HepG2 (cell line): ENCODE measurements around the gene ERC1. TPM values are rescaled to one million over a fixed set of nuclear protein-coding genes. Genes with fewer than 3 reads are reported as not detected.

Experiments
- ATAC-seq: fragments of 200-7000 bp; cut with Tn5 transposase; 3 replicates; pipeline ENCODE4 v1.9.1; 2020; ENCODE audit warnings: mild to moderate bottlenecking, moderate library complexity
- BruUV-seq: library from RNA; stranded (reverse); fragments of 400-500 nt; replicated peaks from 2 replicates; lab custom pipeline; 2021; lab: Mats Ljungman, UMichigan
- CTCF ChIA-PET: fragments of 300-600 bp; formaldehyde crosslinking; extraction: SDS; loops from one replicate; lab custom pipeline; 2021; ENCODE audit warnings: low total read pairs, inconsistent platforms, low intra/inter-chr PET ratio; lab: Yijun Ruan, JAX
- POLR2A ChIA-PET: fragments of 350-600 bp; sonication (Branson Sonifier 250); formaldehyde crosslinking; loops from one replicate; lab custom pipeline; 2020; ENCODE audit warnings: antibody characterized with exemption, inconsistent platforms; lab: Yijun Ruan, JAX
- DNase-seq: peaks from one replicate; pipeline ENCODE4 v3.0.0-alpha.2; 2015; ENCODE audit warnings: low spot score
- FAIRE-seq: peaks from 3 replicates; lab custom pipeline; 2011; peaks lifted over from hg19 to GRCh38; lab: Jason Lieb, UNC
- H2AFZ ChIP-seq: one replicate; pipeline ENCODE4 v1.6.1; 2011; ENCODE audit warnings: low read length, inconsistent platforms
- H3K27ac ChIP-seq: fragments of 300-600 bp; 3 replicates; pipeline ENCODE4 v1.8.0; 2011; ENCODE audit warnings: mixed run types, mild to moderate bottlenecking, mixed read lengths, low read length, inconsistent platforms; ENCODE audit not compliant: insufficient read depth; ENCODE audit errors: extremely low read length
- H3K27me3 ChIP-seq, 2 experiments: fragments of 200-600 bp in 1 of 2; 2 replicates in 1 of 2; 3 replicates in 1 of 2; pipeline versions ENCODE4 v1.6.0 to v1.8.0; 2011; ENCODE audit warnings: low read length in 2 of 2, mild to moderate bottlenecking in 2 of 2, moderate library complexity in 2 of 2, inconsistent platforms in 1 of 2; ENCODE audit not compliant: insufficient read depth in 2 of 2, control insufficient read depth in 1 of 2
- H3K36me3 ChIP-seq, 2 experiments: fragments of 200-600 bp in 1 of 2; replicated peaks in 1 of 2; 2 replicates in 1 of 2; 3 replicates in 1 of 2; pipeline versions ENCODE4 v1.5.1 to v1.8.0; 2011; ENCODE audit warnings: low read length in 2 of 2, inconsistent platforms in 1 of 2; ENCODE audit not compliant: insufficient read depth in 2 of 2, control insufficient read depth in 1 of 2
- H3K4me1 ChIP-seq: 2 replicates; pipeline ENCODE4 v1.5.1; 2012; ENCODE audit warnings: low read length, inconsistent platforms; ENCODE audit not compliant: insufficient read depth
- H3K4me2 ChIP-seq: 2 replicates; pipeline ENCODE4 v1.6.0; 2011; ENCODE audit warnings: low read depth, low read length, inconsistent platforms
- H3K4me3 ChIP-seq, 3 experiments: fragments of 200-600 bp in 1 of 3; sonication (generic), shearing (Covaris generic) in 1 of 3; replicated peaks in 1 of 3; 2 replicates each; pipeline ENCODE4 v1.5.1; 2011 to 2016; ENCODE audit warnings: low read length in 3 of 3, inconsistent platforms in 2 of 3, low read depth in 2 of 3, mild to moderate bottlenecking in 2 of 3, control low read depth in 1 of 3, mixed read lengths in 1 of 3; ENCODE audit not compliant: insufficient read depth in 1 of 3
- H3K79me2 ChIP-seq: one replicate; pipeline ENCODE4 v1.6.1; 2011; ENCODE audit warnings: low read length, inconsistent platforms; ENCODE audit not compliant: insufficient read depth
- H3K9ac ChIP-seq: 2 replicates; pipeline ENCODE4 v1.6.0; 2011; ENCODE audit warnings: mild to moderate bottlenecking, low read depth, low read length, inconsistent platforms; ENCODE audit not compliant: insufficient read depth
- H3K9me3 ChIP-seq: 2 replicates; pipeline ENCODE4 v1.5.1; 2012; ENCODE audit warnings: mild to moderate bottlenecking, low read length
- H4K20me1 ChIP-seq: 2 replicates; pipeline ENCODE4 v1.6.0; 2011; ENCODE audit warnings: inconsistent platforms, mild to moderate bottlenecking, low read length, moderate library complexity; ENCODE audit not compliant: insufficient read depth
- HMGXB4 ChIP-seq, 2 experiments: sonication (generic) in 1 of 2; formaldehyde crosslinking in 1 of 2; IDR thresholded peaks; 2 replicates each; pipeline versions ENCODE4 v1.4.0 to v1.6.1; 2018 to 2020; ENCODE audit warnings: missing genetic modification reagents in 2 of 2, borderline replicate concordance in 1 of 2, low read depth in 1 of 2, mild to moderate bottlenecking in 1 of 2, missing biosample characterization in 1 of 2
- PRMT3 ChIP-seq: sonication (generic); formaldehyde crosslinking; IDR thresholded peaks from 2 replicates; pipeline ENCODE4 v1.8.1; 2022; ENCODE audit warnings: low read depth, mild to moderate bottlenecking, moderate library complexity, missing genetic modification reagents, borderline replicate concordance
- TSC22D2 ChIP-seq: sonication (generic); formaldehyde crosslinking; IDR thresholded peaks from 2 replicates; pipeline ENCODE4 v1.5.1; 2020; ENCODE audit warnings: missing genetic modification reagents, mild to moderate bottlenecking, borderline replicate concordance
- ZNF235 ChIP-seq: sonication (generic); formaldehyde crosslinking; IDR thresholded peaks from 2 replicates; pipeline ENCODE4 v1.8.1; 2023; ENCODE audit warnings: mild to moderate bottlenecking, missing genetic modification reagents, borderline replicate concordance
- WGBS: methylation state at CpG from one replicate; pipeline ENCODE4 v1.1.6; 2017; ENCODE audit warnings: low lambda C conversion rate; 5-methylcytosine and 5-hydroxymethylcytosine counted together
- in situ Hi-C: cut with HindIII; loops from 2 replicates; pipeline ENCODE4 v1.10.0; 2017; ENCODE audit warnings: low pct_unique_long_range_greater_than_20kb; ENCODE audit not compliant: extremely low pct_ligation_motif_present
- intact Hi-C: fragments of 100-400 bp; cut with micrococcal nuclease; formaldehyde crosslinking; loops from one replicate; pipeline ENCODE4 v1.10.0; 2022; ENCODE audit not compliant: unreplicated experiment
- polyA plus RNA-seq, 8 experiments: library from polyadenylated mRNA; depleted of rRNA in 3 of 8; stranded (reverse) in 7 of 8; unstranded in 1 of 8; fragments of >200 nt; fragmentation: Illumina TruSeq in 4 of 8; extraction: Trizol in 4 of 8; gene quantifications; 2 replicates each; pipeline versions ENCODE4 v1.2.1 to v1.2.3, GENCODE V29; 2011 to 2016; ENCODE audit warnings: low read depth in 4 of 8, missing spikeins in 1 of 8, mixed read lengths in 1 of 8; ENCODE audit not compliant: insufficient read depth in 1 of 8
- total RNA-seq, 5 experiments: library from RNA; depleted of rRNA; stranded (reverse); fragments of >200 nt; fragmentation: Illumina TruSeq; extraction: Trizol; gene quantifications; 2 replicates each; pipeline ENCODE4 v1.2.3, GENCODE V29; 2016; ENCODE audit warnings: low read depth in 1 of 5
- TF ChIP-seq, protein P1 (sequence below): IDR thresholded peaks from 2 replicates; pipeline ENCODE4 v1.4.0; 2020; ENCODE audit warnings: mild to moderate bottlenecking, missing genetic modification reagents
- TF ChIP-seq, protein P2 (sequence below): sonication (generic); formaldehyde crosslinking; IDR thresholded peaks from 2 replicates; pipeline ENCODE4 v1.5.0; 2020; ENCODE audit warnings: mild to moderate bottlenecking, missing genetic modification reagents, borderline replicate concordance
- TF ChIP-seq, protein P3 (sequence below): sonication (generic); formaldehyde crosslinking; IDR thresholded peaks from 2 replicates; pipeline ENCODE4 v1.4.0; 2020; ENCODE audit warnings: missing genetic modification reagents, low read depth, mild to moderate bottlenecking, borderline replicate concordance

Gene ERC1
- total and polyA plus RNA-seq, 2 of the 13 experiments (the other 11 are each of a cell fraction or from before 2014, with no cell fraction given): 6.1 to 12.4 TPM

GRCh38 chr12:1030779-1031178 is 39.8 kb downstream of the ERC1 start:
- H2AFZ ChIP-seq: no peak overlapping the region
- no peaks in the 10 kb centered on the region for H3K4me1 ChIP-seq
- no peaks in the 10 kb centered on the region for H4K20me1 ChIP-seq
- H3K9me3 ChIP-seq: no peaks in the 10 kb centered on the region
- ChIA-PET POLR2A (no interaction called here), CTCF (no interaction called here)
- no TSS peak for BruUV-seq
- 86% methylated on average over 3 of the region's 3 CpGs for WGBS
- intact Hi-C loops (no loop called here), in situ Hi-C loops (no loop called here)
- no peak for DNase-seq
- H3K4me3 ChIP-seq: no peak overlapping the region
- no peaks in the 10 kb centered on the region for H3K27me3 ChIP-seq
- FAIRE-seq: no peak
- no peak overlapping the region for H3K9ac ChIP-seq
- peaks cover 3 to 19% of the 10 kb centered on the region in 2 experiments; a peak in 4 of 5 replicates for H3K36me3 ChIP-seq
- ATAC-seq: no peak
- no peaks in the 10 kb centered on the region for H3K79me2 ChIP-seq
- H3K4me2 ChIP-seq: no peak overlapping the region
- no peak overlapping the region for H3K27ac ChIP-seq
- TF ChIP-seq TSC22D2 (CRISPR knock-in tag) (no peak), ZNF235 (no peak), HMGXB4 (CRISPR knock-in tag; IDR thresholded peaks at IDR 0.05; ENCODE audit: borderline replicate concordance in 1 of 2, low read depth in 1 of 2) (no peak), PRMT3 (CRISPR knock-in tag) (no peak)
- TF ChIP-seq, protein P1, sequence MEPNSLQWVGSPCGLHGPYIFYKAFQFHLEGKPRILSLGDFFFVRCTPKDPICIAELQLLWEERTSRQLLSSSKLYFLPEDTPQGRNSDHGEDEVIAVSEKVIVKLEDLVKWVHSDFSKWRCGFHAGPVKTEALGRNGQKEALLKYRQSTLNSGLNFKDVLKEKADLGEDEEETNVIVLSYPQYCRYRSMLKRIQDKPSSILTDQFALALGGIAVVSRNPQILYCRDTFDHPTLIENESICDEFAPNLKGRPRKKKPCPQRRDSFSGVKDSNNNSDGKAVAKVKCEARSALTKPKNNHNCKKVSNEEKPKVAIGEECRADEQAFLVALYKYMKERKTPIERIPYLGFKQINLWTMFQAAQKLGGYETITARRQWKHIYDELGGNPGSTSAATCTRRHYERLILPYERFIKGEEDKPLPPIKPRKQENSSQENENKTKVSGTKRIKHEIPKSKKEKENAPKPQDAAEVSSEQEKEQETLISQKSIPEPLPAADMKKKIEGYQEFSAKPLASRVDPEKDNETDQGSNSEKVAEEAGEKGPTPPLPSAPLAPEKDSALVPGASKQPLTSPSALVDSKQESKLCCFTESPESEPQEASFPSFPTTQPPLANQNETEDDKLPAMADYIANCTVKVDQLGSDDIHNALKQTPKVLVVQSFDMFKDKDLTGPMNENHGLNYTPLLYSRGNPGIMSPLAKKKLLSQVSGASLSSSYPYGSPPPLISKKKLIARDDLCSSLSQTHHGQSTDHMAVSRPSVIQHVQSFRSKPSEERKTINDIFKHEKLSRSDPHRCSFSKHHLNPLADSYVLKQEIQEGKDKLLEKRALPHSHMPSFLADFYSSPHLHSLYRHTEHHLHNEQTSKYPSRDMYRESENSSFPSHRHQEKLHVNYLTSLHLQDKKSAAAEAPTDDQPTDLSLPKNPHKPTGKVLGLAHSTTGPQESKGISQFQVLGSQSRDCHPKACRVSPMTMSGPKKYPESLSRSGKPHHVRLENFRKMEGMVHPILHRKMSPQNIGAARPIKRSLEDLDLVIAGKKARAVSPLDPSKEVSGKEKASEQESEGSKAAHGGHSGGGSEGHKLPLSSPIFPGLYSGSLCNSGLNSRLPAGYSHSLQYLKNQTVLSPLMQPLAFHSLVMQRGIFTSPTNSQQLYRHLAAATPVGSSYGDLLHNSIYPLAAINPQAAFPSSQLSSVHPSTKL: no peak
- TF ChIP-seq, protein P2, sequence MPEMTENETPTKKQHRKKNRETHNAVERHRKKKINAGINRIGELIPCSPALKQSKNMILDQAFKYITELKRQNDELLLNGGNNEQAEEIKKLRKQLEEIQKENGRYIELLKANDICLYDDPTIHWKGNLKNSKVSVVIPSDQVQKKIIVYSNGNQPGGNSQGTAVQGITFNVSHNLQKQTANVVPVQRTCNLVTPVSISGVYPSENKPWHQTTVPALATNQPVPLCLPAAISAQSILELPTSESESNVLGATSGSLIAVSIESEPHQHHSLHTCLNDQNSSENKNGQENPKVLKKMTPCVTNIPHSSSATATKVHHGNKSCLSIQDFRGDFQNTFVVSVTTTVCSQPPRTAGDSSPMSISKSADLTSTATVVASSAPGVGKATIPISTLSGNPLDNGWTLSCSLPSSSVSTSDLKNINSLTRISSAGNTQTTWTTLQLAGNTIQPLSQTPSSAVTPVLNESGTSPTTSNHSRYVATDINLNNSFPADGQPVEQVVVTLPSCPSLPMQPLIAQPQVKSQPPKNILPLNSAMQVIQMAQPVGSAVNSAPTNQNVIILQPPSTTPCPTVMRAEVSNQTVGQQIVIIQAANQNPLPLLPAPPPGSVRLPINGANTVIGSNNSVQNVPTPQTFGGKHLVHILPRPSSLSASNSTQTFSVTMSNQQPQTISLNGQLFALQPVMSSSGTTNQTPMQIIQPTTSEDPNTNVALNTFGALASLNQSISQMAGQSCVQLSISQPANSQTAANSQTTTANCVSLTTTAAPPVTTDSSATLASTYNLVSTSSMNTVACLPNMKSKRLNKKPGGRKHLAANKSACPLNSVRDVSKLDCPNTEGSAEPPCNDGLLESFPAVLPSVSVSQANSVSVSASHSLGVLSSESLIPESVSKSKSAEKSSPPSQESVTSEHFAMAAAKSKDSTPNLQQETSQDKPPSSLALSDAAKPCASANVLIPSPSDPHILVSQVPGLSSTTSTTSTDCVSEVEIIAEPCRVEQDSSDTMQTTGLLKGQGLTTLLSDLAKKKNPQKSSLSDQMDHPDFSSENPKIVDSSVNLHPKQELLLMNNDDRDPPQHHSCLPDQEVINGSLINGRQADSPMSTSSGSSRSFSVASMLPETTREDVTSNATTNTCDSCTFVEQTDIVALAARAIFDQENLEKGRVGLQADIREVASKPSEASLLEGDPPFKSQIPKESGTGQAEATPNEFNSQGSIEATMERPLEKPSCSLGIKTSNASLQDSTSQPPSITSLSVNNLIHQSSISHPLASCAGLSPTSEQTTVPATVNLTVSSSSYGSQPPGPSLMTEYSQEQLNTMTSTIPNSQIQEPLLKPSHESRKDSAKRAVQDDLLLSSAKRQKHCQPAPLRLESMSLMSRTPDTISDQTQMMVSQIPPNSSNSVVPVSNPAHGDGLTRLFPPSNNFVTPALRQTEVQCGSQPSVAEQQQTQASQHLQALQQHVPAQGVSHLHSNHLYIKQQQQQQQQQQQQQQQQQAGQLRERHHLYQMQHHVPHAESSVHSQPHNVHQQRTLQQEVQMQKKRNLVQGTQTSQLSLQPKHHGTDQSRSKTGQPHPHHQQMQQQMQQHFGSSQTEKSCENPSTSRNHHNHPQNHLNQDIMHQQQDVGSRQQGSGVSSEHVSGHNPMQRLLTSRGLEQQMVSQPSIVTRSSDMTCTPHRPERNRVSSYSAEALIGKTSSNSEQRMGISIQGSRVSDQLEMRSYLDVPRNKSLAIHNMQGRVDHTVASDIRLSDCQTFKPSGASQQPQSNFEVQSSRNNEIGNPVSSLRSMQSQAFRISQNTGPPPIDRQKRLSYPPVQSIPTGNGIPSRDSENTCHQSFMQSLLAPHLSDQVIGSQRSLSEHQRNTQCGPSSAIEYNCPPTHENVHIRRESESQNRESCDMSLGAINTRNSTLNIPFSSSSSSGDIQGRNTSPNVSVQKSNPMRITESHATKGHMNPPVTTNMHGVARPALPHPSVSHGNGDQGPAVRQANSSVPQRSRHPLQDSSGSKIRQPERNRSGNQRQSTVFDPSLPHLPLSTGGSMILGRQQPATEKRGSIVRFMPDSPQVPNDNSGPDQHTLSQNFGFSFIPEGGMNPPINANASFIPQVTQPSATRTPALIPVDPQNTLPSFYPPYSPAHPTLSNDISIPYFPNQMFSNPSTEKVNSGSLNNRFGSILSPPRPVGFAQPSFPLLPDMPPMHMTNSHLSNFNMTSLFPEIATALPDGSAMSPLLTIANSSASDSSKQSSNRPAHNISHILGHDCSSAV (CRISPR knock-in tag): no peak
- TF ChIP-seq, protein P3, sequence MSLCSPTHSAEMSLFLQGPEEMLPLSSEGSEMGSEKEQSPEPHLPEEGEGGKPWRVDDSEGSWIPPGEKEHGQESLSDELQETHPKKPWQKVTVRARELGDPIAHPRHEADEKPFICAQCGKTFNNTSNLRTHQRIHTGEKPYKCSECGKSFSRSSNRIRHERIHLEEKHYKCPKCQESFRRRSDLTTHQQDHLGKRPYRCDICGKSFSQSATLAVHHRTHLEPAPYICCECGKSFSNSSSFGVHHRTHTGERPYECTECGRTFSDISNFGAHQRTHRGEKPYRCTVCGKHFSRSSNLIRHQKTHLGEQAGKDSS: no peak
